Activated CD4-positive, alpha-beta memory T cell treated with anti-CD3 and anti-CD28 coated beads, Interleukin-2, amount 10 ng/mL, durations not matched to agents 7 days and 5 days (primary cell): ENCODE data around the gene SLC22A1. TPM values are rescaled to one million over a fixed set of nuclear protein-coding genes. Genes with fewer than 3 reads are reported as not detected.
"Not testable (repeated sequence)": the region's sequence is repeated elsewhere in the genome, so short reads cannot be mapped to it uniquely, and the experiment has no call there.

Experiments used
- CTCF ChIA-PET: fragments of 350-600 bp; sonication (Branson Sonifier 250); formaldehyde crosslinking; loops from one replicate; lab custom pipeline; 2021; ENCODE audit warnings: antibody characterized with exemption, inconsistent platforms; lab: Charles Lee
- POLR2A ChIA-PET: fragments of 350-600 bp; sonication (Branson Sonifier 250); formaldehyde crosslinking; loops from one replicate; lab custom pipeline; 2021; ENCODE audit warnings: antibody characterized with exemption; lab: Charles Lee
- DNase-seq: peaks from one replicate; pipeline ENCODE4 v3.0.0-alpha.2; 2020
- H3K27ac Mint-ChIP-seq: one replicate; pipeline ENCODE4 v1.8.0; 2021; ENCODE audit warnings: mild to moderate bottlenecking, mixed read lengths
- H3K27me3 Mint-ChIP-seq: one replicate; pipeline ENCODE4 v1.8.0; 2021; ENCODE audit warnings: mixed read lengths
- H3K36me3 Mint-ChIP-seq: one replicate; pipeline ENCODE4 v1.8.0; 2021; ENCODE audit warnings: low read depth, mixed read lengths
- H3K4me1 Mint-ChIP-seq: one replicate; pipeline ENCODE4 v1.8.0; 2021; ENCODE audit warnings: mixed read lengths
- H3K4me3 Mint-ChIP-seq: one replicate; pipeline ENCODE4 v1.8.0; 2021; ENCODE audit warnings: mild to moderate bottlenecking, mixed read lengths
- H3K9me3 Mint-ChIP-seq: one replicate; pipeline ENCODE4 v1.8.0; 2021; ENCODE audit warnings: mixed read lengths
- total RNA-seq, 2 experiments: library from RNA; stranded (reverse); gene quantifications; one replicate each; pipeline ENCODE4 v1.2.3, GENCODE V29; 2021

Gene SLC22A1
- total RNA-seq, 2 experiments from 2014 or later = 0.81 to 1.3 TPM

- H3K27ac Mint-ChIP-seq = no peak overlapping the region
- H3K9me3 Mint-ChIP-seq = no peaks in the 10 kb centered on the region
- ChIA-PET POLR2A (no interaction called here), CTCF (no interaction called here)
- H3K36me3 Mint-ChIP-seq = no peaks in the 10 kb centered on the region
- H3K4me3 Mint-ChIP-seq = no peak overlapping the region
- no peak for DNase-seq
- no peaks in the 10 kb centered on the region for H3K27me3 Mint-ChIP-seq
- no peaks in the 10 kb centered on the region for H3K4me1 Mint-ChIP-seq
These were observed 39.5 kb downstream of the SLC22A1 start for GRCh38 chr6:160160929-160161646.

DNA sequence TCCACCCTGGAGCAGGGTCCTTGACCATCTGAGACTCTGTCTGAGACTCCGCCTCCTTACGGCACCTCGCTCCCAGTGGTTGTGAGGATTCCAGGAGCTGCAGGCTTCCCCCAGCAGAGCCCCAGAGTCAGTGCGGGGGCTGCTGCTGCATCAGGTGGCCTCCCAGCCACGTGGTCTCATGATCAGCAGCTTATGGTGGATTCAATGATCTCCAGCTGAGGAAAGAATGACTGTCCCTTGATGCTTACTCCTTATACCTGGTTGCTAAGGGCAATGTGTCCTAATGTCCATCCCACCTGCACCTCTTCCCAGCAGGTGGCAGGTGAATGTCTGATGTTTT lies 40.0 kb downstream of the SLC22A1 start:
- no peaks in the 10 kb centered on the region for H3K4me1 Mint-ChIP-seq

DNA sequence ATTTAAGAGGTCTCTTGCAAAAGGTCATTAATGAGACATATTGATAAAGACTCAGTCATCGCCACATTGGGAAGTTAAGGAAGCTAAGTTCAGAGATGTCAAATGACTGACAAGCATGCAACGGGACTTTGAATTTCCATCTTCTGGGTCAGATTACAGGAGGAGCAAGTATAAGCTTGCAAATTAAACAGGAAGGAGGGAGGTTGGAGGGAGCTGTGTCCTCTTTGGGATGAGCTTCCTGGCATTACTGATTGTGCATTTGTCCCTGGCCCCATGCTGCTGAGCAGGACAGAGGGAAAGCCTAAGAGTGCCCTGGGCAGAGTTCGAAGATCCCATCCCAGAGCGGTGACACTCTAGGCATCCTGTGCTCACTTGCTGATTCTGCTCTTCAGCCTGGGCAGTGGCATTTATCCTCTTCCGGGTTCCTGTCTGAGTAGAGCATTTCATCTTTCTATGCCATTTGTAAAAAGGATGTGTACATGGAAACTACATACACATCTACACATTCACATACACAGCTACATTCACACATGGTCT lies 40.5 kb downstream of the SLC22A1 start:
- no peak for DNase-seq
- Mint-ChIP-seq H3K4me3 (no peak overlapping the region), H3K36me3 (no peaks in the 10 kb centered on the region), H3K27ac (no peak overlapping the region), H3K9me3 (no peaks in the 10 kb centered on the region), H3K4me1 (no peaks in the 10 kb centered on the region), H3K27me3 (no peaks in the 10 kb centered on the region)
- CTCF ChIA-PET = interaction anchor here (0.6 kb wide), 1 partner anchor 683 kb away, joined by 3 read pairs; no protein-coding TSS in a partner anchor
- POLR2A ChIA-PET = no interaction called here

More for the DNA sequence above, 40.0 kb downstream of the SLC22A1 start:
- H3K9me3 Mint-ChIP-seq = no peaks in the 10 kb centered on the region
- H3K27me3 Mint-ChIP-seq = no peaks in the 10 kb centered on the region
- no peak for DNase-seq
- no peak overlapping the region for H3K27ac Mint-ChIP-seq
- CTCF ChIA-PET = no interaction called here
- no peaks in the 10 kb centered on the region for H3K36me3 Mint-ChIP-seq
- no peak overlapping the region for H3K4me3 Mint-ChIP-seq
- POLR2A ChIA-PET = no interaction called here

GRCh38 chr6:160163425-160163824 lies 41.8 kb downstream of the SLC22A1 start:
- H3K36me3 Mint-ChIP-seq = no peaks in the 10 kb centered on the region
- H3K4me3 Mint-ChIP-seq = no peak overlapping the region
- H3K27me3 Mint-ChIP-seq = no peaks in the 10 kb centered on the region
- H3K27ac Mint-ChIP-seq = no peak overlapping the region
- POLR2A ChIA-PET = no interaction called here
- H3K4me1 Mint-ChIP-seq = no peaks in the 10 kb centered on the region
- no peak for DNase-seq
- CTCF ChIA-PET = no interaction called here
- H3K9me3 Mint-ChIP-seq = no peaks in the 10 kb centered on the region

GRCh38 chr6:160163912-160164311 lies 42.3 kb downstream of the SLC22A1 start:
- no peak for DNase-seq
- H3K36me3 Mint-ChIP-seq = no peaks in the 10 kb centered on the region
- no peak overlapping the region for H3K27ac Mint-ChIP-seq
- H3K4me3 Mint-ChIP-seq = no peak overlapping the region
- no peaks in the 10 kb centered on the region for H3K4me1 Mint-ChIP-seq
- H3K9me3 Mint-ChIP-seq = no peaks in the 10 kb centered on the region
- ChIA-PET CTCF (no interaction called here), POLR2A (no interaction called here)
- no peaks in the 10 kb centered on the region for H3K27me3 Mint-ChIP-seq

DNA sequence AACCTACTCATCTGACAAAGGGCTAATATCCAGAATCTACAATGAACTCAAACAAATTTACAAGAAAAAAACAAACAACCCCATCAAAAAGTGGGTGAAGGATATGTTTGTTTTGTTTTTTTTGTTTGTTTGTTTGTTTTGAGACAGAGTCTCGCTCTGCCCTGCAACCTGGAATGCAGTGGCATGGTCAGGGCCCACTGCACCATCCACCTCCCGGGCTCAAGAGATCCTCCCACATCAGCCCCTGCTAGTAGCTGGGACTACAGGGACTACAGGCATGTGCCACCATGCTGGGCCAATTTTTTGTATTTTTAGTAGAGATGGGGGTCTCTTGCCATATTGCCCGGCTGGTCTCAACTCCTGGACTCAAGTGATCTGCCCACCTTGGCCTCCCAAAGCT lies 44.3 kb downstream of the SLC22A1 start:
- H3K9me3 Mint-ChIP-seq, POLR2A ChIA-PET, H3K27me3 Mint-ChIP-seq, H3K4me1 Mint-ChIP-seq, H3K36me3 Mint-ChIP-seq, H3K4me3 Mint-ChIP-seq, H3K27ac Mint-ChIP-seq, DNase-seq, CTCF ChIA-PET: not testable (repeated sequence)

DNA sequence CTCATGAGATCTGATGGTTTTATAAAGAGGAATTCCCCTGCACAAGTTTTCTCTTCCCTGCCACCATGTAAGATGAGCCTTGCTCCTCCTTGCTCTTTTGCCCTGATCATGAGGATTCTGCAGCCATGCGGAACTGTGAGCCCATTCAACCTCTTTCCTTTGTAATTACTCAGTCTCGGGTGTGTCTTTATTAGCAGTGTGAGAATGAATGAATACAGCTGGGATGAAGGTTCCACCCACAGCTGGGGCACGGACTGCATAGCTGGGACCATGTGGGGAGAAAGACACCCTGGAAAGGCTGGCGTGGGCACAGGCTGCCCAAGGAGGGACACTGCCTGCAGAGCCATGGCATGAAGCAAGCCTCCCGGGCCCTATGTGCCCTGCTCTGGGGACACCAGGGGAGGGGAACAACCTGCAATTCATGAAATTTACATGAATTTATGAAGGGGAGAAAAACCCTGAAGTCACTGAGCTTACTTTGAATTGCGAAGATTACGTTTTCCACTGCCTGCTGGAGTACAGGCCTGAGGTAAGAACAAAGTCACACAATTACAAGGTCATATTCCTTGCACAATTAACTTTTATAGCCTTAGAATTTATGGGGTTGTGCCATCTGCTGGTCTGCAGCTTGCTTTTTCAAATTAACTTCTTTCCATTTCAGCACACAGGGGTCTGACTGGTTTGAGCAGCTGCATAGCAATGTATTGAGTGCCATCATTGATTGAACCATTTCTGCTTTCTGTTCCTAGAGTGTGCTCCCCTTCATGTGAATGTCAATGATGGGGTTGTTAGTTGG lies 46.2 kb downstream of the SLC22A1 start:
- H3K27me3 Mint-ChIP-seq = peaks cover 3% of the 10 kb centered on the region
- no peak overlapping the region for H3K4me3 Mint-ChIP-seq
- no peaks in the 10 kb centered on the region for H3K36me3 Mint-ChIP-seq
- DNase-seq = no peak
- H3K4me1 Mint-ChIP-seq = no peaks in the 10 kb centered on the region
- ChIA-PET CTCF (no interaction called here), POLR2A (no interaction called here)
- H3K27ac Mint-ChIP-seq = no peak overlapping the region
- no peaks in the 10 kb centered on the region for H3K9me3 Mint-ChIP-seq

DNA sequence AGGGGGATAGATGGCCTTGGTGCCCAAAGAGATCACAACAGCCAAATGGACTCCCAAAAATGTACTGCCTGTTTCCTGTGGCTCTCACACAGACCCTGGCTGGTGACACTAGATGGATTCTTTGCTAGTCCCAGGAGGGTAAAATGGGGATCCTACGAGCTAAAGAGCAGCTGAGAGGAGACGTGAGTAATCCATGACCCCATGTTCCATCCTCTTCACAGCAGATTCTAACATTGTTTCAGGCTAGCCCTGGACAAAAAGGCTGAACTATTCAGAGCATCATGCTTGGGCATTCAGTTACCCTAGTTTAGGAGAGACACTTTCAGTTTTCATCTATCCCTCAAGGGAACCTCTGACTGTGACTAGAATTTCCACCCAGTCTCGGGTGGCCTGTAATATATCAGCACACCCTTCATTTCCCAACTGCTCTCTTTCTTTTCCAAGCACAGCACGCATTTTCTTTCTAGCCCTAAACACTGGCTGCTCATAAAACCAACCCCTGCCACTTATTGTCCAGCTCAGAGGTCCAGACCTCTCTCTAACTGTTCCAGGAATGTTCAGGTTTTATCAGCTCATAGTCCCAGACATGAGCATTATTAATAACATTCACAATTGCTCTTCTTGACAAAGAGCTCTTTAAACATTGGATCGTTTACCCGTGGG lies 48.5 kb downstream of the SLC22A1 start:
- POLR2A ChIA-PET = no interaction called here
- H3K9me3 Mint-ChIP-seq = no peaks in the 10 kb centered on the region
- CTCF ChIA-PET = no interaction called here
- no peaks in the 10 kb centered on the region for H3K36me3 Mint-ChIP-seq
- no peak overlapping the region for H3K4me3 Mint-ChIP-seq
- H3K27me3 Mint-ChIP-seq = peaks cover 3% of the 10 kb centered on the region
- no peak for DNase-seq
- no peak overlapping the region for H3K27ac Mint-ChIP-seq
- no peaks in the 10 kb centered on the region for H3K4me1 Mint-ChIP-seq

- H3K36me3 Mint-ChIP-seq = no peaks in the 10 kb centered on the region
- no peaks in the 10 kb centered on the region for H3K4me1 Mint-ChIP-seq
- H3K27ac Mint-ChIP-seq = no peak overlapping the region
- no peaks in the 10 kb centered on the region for H3K9me3 Mint-ChIP-seq
- ChIA-PET POLR2A (no interaction called here), CTCF (no interaction called here)
- peaks cover 3% of the 10 kb centered on the region for H3K27me3 Mint-ChIP-seq
- DNase-seq = no peak
- no peak overlapping the region for H3K4me3 Mint-ChIP-seq
These were observed 51.1 kb downstream of the SLC22A1 start for GRCh38 chr6:160172704-160173103.

DNA sequence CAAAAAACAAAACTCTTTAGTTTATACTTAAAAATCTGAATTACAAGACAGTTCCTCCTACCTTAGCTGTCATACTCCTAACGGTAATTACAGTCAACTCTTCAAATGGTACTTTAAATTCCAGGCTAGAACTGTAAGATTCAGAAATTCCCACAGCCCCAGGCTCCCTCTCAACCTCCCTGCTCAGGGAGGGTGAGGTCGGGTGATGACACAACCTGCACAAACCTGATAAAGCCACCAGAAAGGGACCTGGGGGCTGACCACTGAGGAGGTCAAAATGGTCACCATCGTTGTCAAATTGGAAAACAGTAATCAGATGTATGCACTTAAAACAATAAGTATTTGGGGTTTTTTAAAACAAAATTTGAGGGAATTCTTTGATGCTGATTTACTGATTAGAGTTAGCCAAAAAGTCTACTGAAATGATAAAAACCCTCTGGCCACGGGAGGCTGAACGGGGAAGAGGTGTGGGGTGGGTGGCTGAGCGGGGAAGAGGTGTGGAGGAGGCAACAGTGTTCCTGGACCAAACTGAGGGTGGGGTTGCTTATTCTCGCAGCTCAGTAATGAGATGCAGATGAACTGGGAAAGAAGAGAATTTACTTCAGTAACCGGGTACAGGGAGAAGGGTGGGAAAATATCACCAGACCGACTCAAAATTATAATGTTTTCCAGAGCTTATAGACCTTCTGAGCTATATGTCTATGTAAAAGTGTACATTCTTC lies 52.4 kb downstream of the SLC22A1 start:
- Mint-ChIP-seq H3K4me1 (no peaks in the 10 kb centered on the region), H3K27me3 (peaks cover 7% of the 10 kb centered on the region), H3K27ac (no peak overlapping the region), H3K4me3 (no peak overlapping the region), H3K36me3 (no peaks in the 10 kb centered on the region), H3K9me3 (no peaks in the 10 kb centered on the region)
- CTCF ChIA-PET = no interaction called here
- POLR2A ChIA-PET = no interaction called here
- DNase-seq = no peak

DNA sequence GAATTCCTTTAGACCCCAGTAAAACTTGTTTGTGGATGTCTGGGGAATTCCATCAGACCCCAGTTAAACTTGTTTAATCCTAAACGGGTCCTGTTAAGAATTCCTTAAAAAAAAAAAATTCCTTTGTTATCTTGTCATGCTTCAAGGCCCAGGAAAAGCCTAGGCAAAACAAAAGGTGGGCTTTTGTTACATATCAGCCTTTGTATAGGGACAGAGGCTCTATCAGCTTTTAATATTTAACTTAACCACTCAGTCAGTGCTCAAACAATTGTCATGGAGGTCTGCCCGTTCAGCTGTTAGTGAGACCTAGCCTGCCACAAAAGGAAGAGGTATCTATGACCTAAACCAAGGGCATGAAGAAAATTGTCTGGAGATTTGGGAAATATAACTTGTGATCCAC lies 53.1 kb downstream of the SLC22A1 start:
- no peak for DNase-seq
- no peak overlapping the region for H3K4me3 Mint-ChIP-seq
- no peaks in the 10 kb centered on the region for H3K36me3 Mint-ChIP-seq
- H3K4me1 Mint-ChIP-seq = no peaks in the 10 kb centered on the region
- peaks cover 7% of the 10 kb centered on the region for H3K27me3 Mint-ChIP-seq
- H3K9me3 Mint-ChIP-seq = no peaks in the 10 kb centered on the region
- no peak overlapping the region for H3K27ac Mint-ChIP-seq
- ChIA-PET POLR2A (no interaction called here), CTCF (no interaction called here)

DNA sequence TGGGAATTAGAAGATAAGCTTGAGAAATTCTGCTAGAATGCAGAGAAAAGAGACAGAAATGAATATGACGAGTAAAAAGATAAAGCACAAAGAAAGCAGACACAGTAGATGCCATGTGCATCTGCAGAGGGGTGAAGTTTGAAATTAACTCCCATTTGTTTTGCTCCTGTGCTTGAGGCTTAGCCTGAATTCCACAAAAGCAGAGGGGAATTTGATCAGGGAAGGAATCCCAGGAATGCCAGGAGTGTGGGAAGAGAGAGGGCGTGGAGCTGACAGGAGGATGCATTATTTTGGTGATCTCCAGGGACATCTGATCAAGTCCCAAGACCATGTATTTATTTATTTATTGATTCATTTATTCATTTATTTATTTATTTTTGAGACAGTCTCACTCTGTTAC lies 55.6 kb downstream of the SLC22A1 start:
- ChIA-PET POLR2A (no interaction called here), CTCF (no interaction called here)
- no peak overlapping the region for H3K27ac Mint-ChIP-seq
- no peaks in the 10 kb centered on the region for H3K9me3 Mint-ChIP-seq
- peaks cover 10% of the 10 kb centered on the region for H3K27me3 Mint-ChIP-seq
- DNase-seq = no peak
- no peaks in the 10 kb centered on the region for H3K36me3 Mint-ChIP-seq
- H3K4me3 Mint-ChIP-seq = no peak overlapping the region
- no peaks in the 10 kb centered on the region for H3K4me1 Mint-ChIP-seq

- H3K36me3 Mint-ChIP-seq = no peaks in the 10 kb centered on the region
- CTCF ChIA-PET = no interaction called here
These were observed 56.7 kb downstream of the SLC22A1 start for GRCh38 chr6:160178271-160178670.

More at GRCh38 chr6:160178271-160178670, 56.7 kb downstream of the SLC22A1 start:
- POLR2A ChIA-PET = no interaction called here
- Mint-ChIP-seq H3K4me3 (no peak overlapping the region), H3K27ac (no peak overlapping the region), H3K4me1 (no peaks in the 10 kb centered on the region), H3K27me3 (peaks cover 10% of the 10 kb centered on the region), H3K9me3 (no peaks in the 10 kb centered on the region)
- DNase-seq = no peak
